Kasumi-1 (cell line): ENCODE measurements around the gene OTOG.
A peak's percentile ranks its signal among the peaks of the same experiment; 100 is the strongest.

ENCODE experiments used
- DNase-seq, 2 experiments: peaks; one replicate each; lab custom pipeline; 2025; lab: John Stamatoyannopoulos, UW

The OTOG gene, protein sequence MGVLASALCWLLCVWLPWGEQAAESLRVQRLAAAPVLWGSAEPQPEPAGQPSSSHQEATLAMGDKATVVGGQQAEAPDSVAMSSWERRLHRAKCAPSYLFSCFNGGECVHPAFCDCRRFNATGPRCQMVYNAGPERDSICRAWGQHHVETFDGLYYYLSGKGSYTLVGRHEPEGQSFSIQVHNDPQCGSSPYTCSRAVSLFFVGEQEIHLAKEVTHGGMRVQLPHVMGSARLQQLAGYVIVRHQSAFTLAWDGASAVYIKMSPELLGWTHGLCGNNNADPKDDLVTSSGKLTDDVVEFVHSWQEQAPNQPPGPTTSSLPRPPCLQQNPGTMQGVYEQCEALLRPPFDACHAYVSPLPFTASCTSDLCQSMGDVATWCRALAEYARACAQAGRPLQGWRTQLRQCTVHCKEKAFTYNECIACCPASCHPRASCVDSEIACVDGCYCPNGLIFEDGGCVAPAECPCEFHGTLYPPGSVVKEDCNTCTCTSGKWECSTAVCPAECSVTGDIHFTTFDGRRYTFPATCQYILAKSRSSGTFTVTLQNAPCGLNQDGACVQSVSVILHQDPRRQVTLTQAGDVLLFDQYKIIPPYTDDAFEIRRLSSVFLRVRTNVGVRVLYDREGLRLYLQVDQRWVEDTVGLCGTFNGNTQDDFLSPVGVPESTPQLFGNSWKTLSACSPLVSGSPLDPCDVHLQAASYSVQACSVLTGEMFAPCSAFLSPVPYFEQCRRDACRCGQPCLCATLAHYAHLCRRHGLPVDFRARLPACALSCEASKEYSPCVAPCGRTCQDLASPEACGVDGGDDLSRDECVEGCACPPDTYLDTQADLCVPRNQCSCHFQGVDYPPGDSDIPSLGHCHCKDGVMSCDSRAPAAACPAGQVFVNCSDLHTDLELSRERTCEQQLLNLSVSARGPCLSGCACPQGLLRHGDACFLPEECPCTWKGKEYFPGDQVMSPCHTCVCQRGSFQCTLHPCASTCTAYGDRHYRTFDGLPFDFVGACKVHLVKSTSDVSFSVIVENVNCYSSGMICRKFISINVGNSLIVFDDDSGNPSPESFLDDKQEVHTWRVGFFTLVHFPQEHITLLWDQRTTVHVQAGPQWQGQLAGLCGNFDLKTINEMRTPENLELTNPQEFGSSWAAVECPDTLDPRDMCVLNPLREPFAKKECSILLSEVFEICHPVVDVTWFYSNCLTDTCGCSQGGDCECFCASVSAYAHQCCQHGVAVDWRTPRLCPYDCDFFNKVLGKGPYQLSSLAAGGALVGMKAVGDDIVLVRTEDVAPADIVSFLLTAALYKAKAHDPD (N-terminal part only)

GRCh38 chr11:17547051-17547577, at the start of gene OTOG:
Gene OTOG, plus strand, starts transcription at chr11:17547259. Its CDS starts 114 bp downstream, at chr11:17547373.
- no peak for DNase-seq

DNA sequence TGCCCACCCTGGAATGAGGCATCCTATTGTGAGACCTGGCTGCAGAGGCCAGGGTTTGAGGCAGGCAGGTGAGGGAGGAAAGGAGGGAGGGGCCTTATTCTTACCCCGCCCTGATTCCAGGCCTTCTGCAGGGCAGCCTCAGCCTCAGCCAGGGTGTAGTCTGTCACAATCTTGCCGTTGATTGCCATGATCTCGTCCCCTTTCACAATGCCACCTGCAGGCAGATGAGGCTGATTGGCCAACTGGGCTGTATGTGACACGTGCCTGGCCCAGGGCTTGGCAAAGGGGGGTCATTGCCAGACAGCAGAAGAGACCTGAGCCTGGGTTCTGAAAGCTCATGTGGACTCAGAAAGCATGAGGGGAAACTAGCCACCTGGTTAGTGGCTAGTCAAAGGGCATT, 49.0 kb upstream of the OTOG start:
- no peak for DNase-seq

GRCh38 chr11:17498475-17498874, 48.6 kb upstream of the OTOG start:
- no peak for DNase-seq

DNA sequence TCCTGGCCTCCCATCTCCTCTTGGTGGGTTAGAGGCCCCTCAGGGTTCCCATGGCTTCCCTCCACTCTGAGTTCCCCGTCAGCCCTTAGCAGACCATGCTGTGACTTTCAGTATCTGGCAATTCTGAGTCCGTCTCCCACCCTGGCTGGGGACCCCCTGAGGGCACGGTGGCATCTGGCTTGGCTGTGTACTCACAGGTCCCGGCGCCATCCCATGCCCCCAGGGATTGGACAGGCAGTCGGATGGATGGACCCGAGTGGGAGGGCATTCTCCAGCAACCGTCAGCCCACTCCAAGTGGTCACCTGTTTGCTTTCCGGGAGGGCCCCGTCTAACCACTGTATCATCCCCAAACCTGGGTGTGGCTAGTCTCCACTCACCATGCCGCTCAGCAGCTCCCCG, 46.4 kb upstream of the OTOG start:
- no peak for DNase-seq

DNA sequence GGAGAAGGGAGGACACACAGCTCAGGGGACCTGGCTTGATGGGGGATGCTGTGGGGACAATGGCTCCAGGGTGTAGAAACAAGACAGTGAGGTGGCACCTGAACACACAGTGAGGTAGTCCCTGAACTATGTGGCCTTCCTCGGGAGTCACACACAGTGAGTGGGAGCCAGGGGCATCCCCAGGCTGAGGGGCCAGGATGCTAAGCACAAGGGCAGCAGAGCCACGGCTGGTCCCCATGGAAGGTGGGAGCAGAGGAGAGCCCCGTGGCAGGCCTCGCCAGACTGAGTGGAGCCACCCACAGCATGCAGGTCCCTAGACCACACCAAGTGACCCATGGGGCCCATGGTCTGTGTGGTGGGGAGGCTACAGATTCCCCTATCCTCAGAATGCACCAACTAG, 44.4 kb upstream of the OTOG start:
- DNase-seq = no peak

GRCh38 chr11:17504330-17505107, 42.5 kb upstream of the OTOG start:
- peak; percentile 54 to 71 for DNase-seq

DNA sequence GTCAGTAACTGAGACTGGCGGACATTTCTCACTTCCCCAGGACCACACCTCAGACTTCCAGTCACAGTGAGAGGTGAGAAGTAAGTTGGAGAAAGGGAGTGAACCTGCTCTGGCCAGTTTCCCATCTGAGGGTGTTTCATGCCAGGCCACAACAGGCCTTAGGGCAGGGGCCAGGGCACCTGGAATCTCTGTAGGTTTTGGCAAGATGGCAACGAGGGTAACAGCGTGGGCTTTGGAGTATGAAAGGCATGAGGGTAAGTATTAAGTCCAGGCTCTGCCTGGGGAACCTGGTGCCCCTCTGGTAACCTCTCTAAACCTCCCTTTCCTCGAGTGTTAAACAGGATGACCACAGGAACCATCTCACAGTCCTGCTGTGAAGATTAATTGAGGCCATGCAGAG, 41.9 kb upstream of the OTOG start:
- no peak for DNase-seq

DNA sequence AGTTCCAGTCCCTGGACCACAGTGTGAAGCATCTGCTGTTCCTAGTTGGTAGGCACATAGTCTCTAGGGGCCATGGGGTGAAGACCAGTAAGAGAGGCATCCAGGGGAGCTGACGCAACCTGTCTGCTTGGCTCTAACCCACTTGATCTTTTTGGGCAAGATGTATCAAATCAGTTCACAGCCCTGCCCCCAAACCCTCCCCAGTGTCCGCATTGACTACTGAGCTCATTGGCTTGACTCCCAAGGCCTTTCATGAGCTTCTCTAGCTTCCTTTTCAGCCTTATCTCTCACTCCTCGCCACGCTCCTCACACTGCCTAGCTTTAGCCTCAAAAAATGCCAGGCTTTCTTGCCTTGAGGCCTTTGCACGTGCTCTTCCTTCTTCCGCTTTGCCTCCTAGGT, 40.7 kb upstream of the OTOG start:
- no peak for DNase-seq

DNA sequence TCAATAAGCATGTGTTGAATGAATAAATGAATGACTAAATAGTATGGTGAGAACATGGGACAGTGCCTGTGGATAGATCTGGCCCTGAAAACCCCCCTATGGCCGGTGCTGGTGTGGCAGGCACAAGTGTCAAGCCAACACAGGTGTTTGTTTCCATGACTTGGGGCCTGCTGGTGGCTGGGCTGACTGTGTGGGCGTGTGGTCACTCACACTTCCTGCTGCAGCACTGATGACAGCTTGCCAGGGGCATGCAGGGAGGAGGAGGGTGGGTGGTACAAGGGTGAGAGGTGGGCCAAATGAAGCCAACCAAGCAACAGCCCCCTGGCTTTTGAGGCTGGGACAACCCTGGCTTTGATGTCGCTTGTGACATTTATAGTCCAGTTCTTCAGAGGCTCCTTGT, 40.1 kb upstream of the OTOG start:
- no peak for DNase-seq

- DNase-seq = no peak
Observed at GRCh38 chr11:17507773-17508172, 39.3 kb upstream of the OTOG start.

DNA sequence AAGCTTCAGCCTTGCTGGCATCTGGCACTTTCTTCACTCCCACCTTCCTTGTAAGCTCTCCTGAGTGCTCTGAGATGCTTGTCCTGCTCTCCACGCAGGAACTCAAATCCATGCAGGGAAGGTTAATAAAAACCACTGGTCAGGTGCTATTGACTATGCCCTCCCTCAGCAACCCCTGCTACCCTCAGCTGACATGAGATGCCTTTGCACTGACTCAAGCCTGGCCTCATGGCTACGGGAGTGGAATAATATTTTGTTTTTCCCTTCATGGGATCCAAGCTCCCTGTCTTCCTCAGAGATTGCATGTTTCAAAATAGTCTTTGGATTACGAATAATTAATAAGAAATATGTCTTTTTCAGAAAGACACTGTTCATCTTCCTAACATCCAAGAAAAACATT, 38.8 kb upstream of the OTOG start:
- DNase-seq = no peak

DNA sequence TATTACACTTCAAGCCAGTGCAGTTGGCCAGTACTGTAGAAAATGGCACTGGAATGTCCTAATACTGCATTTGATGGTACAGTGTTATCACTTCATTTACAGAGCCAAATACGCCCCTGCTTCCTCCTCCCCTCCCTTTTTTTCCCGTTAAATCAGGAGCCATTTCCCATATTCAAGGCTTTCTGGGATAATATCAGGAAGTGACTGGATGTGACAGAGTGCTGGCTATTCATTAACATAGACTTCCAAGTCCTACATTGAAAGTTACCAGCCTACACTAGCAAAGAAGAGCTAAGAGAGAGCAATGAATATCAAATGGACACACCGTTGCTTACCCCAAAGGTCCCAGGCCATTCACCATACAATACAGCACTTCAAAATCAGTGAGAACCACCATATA, 38.3 kb upstream of the OTOG start:
- no peak for DNase-seq

DNA sequence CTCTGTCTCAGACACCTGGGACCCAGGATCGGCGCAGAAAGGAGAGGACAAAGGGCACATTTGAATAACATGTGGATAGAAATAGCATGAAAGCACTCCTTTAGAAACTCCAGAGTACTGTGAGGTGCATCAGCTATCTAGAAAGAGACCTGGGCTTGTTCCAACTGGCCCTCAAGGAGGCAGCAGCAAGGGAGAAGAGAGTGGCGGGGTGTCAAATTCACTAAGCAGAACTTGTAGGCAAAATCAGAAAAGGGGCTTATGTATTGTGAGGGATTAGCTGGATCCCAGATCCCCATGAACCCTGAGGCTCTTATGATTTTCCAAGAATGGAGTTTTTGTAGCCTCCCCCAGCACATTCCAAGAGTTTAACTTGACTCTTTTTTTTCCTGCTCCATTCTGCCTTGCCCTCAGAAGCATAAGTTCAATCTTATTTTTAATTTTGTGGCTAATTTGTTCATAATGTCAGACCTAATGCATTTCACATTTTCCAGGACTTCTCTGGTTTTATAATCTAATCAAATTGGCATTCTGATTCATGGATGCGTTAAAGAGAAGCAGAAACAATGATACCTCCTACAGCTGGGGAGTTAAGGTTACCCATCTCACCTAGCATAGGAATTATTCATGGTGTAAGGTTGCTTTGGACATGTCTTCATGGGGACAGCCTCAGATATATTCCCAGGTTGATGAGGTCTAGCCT, 36.4 kb upstream of the OTOG start:
- no peak for DNase-seq

DNA sequence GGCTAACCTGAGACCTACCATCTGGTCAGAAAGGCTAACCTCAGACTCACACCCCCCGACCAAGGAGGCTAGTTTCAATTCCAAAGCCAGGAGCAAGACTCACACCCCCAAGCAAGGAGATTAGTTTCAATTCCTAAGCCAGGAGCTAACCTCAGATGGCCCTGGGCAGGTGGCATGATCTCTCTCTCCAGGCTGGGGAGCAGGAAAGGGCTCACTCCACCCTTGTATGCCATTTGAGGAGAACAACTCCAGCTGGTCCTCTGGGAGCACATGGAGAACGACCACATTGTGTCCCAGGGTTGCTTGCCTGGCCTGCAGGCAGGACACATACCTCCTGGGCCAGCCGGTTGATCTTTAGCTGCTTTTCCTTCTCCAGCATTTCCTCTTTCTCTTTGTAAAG, 35.5 kb upstream of the OTOG start:
- DNase-seq = no peak

DNA sequence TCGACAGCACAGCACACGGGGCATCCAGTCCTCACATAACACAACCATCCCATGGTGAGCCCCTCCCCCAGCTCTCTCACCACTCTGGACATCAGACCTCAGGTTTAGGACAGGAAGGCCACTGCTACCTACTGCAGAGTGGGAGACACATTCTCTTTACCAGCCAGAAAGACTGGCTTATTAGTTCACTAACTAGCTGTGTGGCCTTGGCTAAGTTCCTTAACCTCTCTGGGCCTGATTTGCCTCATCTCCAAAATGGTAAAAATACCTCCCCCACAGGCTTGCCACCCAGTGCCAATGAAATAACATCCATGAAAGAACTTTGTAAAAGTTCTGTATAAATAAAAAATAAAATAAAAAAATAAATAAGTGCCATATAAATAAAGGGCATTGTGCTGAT, 35.0 kb upstream of the OTOG start:
- no peak for DNase-seq

- DNase-seq = no peak
Observed at GRCh38 chr11:17513853-17514252, 33.2 kb upstream of the OTOG start.

DNA sequence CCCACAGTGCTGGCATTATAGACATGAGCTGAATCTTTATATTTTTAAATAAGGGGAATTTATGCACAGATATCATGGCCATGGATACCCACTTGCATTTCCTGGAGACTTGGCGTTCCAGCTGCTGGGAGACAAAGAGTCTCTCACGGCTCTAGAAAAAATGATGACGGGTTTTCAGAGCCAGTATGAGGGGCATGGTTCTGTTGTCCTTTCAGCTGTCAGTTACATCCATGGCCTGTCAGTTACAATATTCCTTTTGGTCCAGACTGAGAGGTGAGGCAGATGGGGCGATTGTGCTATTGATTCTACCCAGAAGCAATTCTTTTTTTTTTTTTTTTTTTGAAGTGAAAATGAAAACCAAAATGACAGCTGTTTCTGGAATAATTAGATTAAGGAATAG, 32.6 kb upstream of the OTOG start:
- no peak for DNase-seq

DNA sequence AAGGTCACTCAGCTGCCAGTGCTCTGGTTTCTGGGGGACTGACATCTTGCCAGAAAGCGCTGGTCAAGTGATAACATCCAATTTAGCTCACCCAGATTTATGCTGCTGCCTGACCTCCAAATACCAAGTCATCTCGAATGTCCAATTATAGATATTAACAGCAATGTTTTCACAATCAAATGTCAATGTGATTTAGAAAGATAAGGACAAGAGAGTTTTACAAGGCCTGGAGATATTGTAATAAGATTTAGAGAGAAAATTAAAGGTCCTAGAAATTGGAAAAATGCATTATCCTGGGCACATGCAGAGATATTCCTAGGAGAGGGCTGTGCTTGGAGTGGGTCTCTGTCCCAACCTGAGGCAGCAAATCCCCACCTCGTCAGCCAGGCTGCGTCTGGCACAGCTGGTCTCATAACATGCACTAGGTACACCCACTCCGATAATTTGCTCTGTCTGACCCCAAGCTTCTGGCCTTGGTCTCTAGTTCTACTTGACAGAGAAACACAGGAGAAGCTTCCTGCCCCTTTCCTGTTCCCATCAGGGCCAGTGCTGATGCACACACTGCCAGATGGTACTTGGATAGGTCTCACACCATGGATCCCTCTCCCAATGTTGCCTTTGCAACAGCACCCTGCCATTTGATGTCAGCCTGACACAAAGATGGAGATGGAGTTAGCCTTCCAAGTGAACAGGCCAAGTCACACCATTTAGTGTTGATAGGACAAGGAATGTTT, 31.4 kb upstream of the OTOG start:
- DNase-seq = no peak

GRCh38 chr11:17516551-17517150, 30.4 kb upstream of the OTOG start:
- no peak for DNase-seq

DNA sequence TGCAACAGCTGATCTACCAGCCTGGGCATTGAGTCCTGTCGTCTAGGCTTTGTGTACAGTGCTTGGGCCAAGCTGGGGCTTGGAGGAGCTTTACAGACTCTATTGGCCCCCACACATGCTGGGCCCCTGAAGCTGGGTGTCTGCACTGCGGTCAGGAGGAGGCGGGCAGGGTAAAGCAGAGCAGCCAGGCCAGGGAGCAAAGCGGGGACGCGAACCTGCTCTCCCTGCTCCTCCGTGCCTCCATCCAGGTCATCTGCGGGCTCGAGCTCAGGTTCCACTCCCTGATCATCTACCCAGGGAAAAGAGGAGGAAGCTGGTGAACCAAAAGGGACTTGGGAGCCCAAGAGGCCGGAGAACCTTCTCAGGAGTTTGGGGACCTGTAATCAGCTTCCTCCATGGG, 29.9 kb upstream of the OTOG start:
- DNase-seq = no peak
